ENCODE results near the gene CPNE2. TPM values are rescaled to one million over a fixed set of nuclear protein-coding genes. Genes with fewer than 3 reads are reported as not detected.

CPNE2 gene
- polyA plus RNA-seq, 1 donor (not counting 4 experiments of a cell fraction or from before 2014, with no cell fraction given) = 26.5 TPM

DNA sequence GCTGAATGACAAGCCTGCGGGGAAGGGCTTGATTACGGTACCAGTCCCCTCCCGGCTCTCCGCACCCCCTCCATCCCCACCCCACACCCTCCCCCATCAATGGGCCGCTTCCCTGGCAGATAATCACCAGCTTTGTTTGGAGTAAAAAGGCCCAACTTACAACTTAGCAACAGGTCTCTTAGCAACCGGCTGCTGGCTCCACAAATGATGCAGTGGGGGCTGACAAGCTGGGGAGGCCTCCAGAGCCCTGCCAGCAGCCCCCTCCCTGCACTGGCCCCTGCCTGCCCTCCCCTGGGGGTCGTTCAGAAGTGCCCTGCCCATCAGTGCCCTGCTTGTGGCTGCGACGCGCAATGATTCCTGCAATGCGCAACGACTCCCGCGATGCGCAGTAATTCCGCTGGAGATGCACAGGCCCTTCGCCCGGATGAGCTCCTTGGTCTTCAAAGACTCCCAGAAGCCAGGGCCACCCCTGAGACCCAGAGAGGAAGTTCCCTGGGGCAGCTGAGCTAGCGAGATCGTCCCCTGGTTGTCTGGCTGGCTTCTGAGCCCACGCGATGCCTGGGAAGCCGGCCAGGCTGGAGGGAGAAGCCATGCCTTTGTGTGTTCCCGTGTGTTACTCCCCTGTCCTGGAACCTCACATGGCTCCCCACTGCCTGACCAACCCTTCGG, 23.3 kb downstream of the CPNE2 start:
- Histone ChIP-seq H3K27me3 (ENCODE audit: control insufficient read depth, extremely low read depth, insufficient read depth, low read length) (no peaks in the 10 kb centered on the region), H3K9ac (ENCODE audit: control insufficient read depth, extremely low read depth, insufficient read depth, low read length) (no peak overlapping the region), H3K9me3 (ENCODE audit: control insufficient read depth, low read depth, low read length) (no peaks in the 10 kb centered on the region), H3K4me2 (ENCODE audit: control insufficient read depth, extremely low read depth, insufficient read depth, low read depth, low read length) (no peak overlapping the region), H3K9me1 (ENCODE audit: control insufficient read depth, extremely low read depth, insufficient read depth, low read length) (no peaks in the 10 kb centered on the region), H3K36me3 (ENCODE audit: control insufficient read depth in 2 of 2, extremely low read depth in 1 of 2, insufficient read depth in 2 of 2, low read length in 2 of 2) (no peaks in the 10 kb centered on the region), H3K4me1 (ENCODE audit: control insufficient read depth, extremely low read depth, insufficient read depth, low read length) (no peaks in the 10 kb centered on the region), H3K4me3 (ENCODE audit: control insufficient read depth in 2 of 3, extremely low read depth in 1 of 3, insufficient read depth in 2 of 3, low read depth in 1 of 3, low read length in 3 of 3) (no peak overlapping the region), H4K20me1 (ENCODE audit: control insufficient read depth, extremely low read depth, insufficient read depth, low read length) (no peaks in the 10 kb centered on the region), H2AFZ (ENCODE audit: control insufficient read depth, low read length) (no peak overlapping the region), H3K79me2 (ENCODE audit: control insufficient read depth, insufficient read depth, low read length) (no peaks in the 10 kb centered on the region), H3K27ac (ENCODE audit: control insufficient read depth, insufficient read depth, low read length) (no peak overlapping the region)
- no peak for FAIRE-seq
- DNase-seq (ENCODE audit: low read depth, low spot score) = no peak
- dilution Hi-C loops (cut with MboI; ENCODE audit: extremely low pct_ligation_motif_present, low sequenced_read_pairs) = no loop called here
- TF ChIP-seq CTCF (optimal IDR thresholded peaks at IDR 0.05 in 1 of 3, IDR thresholded peaks at IDR 0.05 in 1 of 3, conservative IDR thresholded peaks at IDR 0.05 in 1 of 3; ENCODE audit: extremely low read depth in 1 of 3, insufficient read depth in 2 of 3, low read length in 3 of 3) (no peak), EZH2 (IDR thresholded peaks at IDR 0.05; ENCODE audit: low read length) (no peak)

DNA sequence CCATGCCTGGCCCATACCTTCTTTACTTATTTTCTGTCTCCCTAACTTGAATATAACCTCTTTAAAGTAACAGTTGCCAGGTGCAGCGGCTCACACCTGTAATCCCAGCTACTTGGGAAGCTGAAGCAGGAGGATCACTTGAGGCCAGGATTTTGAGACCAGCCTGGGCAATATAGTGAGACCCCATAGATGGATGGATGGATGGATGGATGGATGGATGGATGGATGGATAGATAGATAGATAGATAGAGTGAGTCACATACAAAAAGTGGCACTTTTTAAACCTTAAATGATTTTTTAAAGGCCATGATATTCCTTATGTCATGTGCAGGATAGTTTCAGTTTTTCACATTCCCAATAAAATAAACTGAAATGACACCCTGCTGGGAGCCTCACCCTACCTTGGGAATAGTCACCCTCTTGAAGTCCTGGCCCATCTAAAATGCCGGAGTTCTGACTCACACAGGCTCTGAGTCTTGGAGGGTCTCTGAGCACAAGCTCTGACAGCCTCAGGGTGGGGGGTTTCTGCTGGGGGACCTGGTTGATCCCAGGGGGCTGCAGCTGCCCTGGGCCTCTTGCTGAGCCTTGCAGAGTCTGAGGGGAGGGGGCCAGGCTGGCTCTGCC, 26.2 kb downstream of the CPNE2 start:
- H3K4me3 ChIP-seq (ENCODE audit: control insufficient read depth in 2 of 3, extremely low read depth in 1 of 3, insufficient read depth in 2 of 3, low read depth in 1 of 3, low read length in 3 of 3) = no peak overlapping the region
- H3K9me1 ChIP-seq (ENCODE audit: control insufficient read depth, extremely low read depth, insufficient read depth, low read length) = no peaks in the 10 kb centered on the region
- H3K27me3 ChIP-seq (ENCODE audit: control insufficient read depth, extremely low read depth, insufficient read depth, low read length) = no peaks in the 10 kb centered on the region
- DNase-seq (ENCODE audit: low read depth, low spot score) = no peak
- no peak overlapping the region for H3K9ac ChIP-seq (ENCODE audit: control insufficient read depth, extremely low read depth, insufficient read depth, low read length)
- no peaks in the 10 kb centered on the region for H3K9me3 ChIP-seq (ENCODE audit: control insufficient read depth, low read depth, low read length)
- no peaks in the 10 kb centered on the region for H3K79me2 ChIP-seq (ENCODE audit: control insufficient read depth, insufficient read depth, low read length)
- H4K20me1 ChIP-seq (ENCODE audit: control insufficient read depth, extremely low read depth, insufficient read depth, low read length) = no peaks in the 10 kb centered on the region
- dilution Hi-C loops (cut with MboI; ENCODE audit: extremely low pct_ligation_motif_present, low sequenced_read_pairs) = no loop called here
- H3K4me1 ChIP-seq (ENCODE audit: control insufficient read depth, extremely low read depth, insufficient read depth, low read length) = no peaks in the 10 kb centered on the region
- no peak overlapping the region for H3K27ac ChIP-seq (ENCODE audit: control insufficient read depth, insufficient read depth, low read length)
- H2AFZ ChIP-seq (ENCODE audit: control insufficient read depth, low read length) = no peak overlapping the region
- peaks cover 0 to 6% of the 10 kb centered on the region in 2 experiments for H3K36me3 ChIP-seq (ENCODE audit: control insufficient read depth in 2 of 2, extremely low read depth in 1 of 2, insufficient read depth in 2 of 2, low read length in 2 of 2)
- H3K4me2 ChIP-seq (ENCODE audit: control insufficient read depth, extremely low read depth, insufficient read depth, low read depth, low read length) = no peak overlapping the region
- TF ChIP-seq CTCF (optimal IDR thresholded peaks at IDR 0.05 in 1 of 3, IDR thresholded peaks at IDR 0.05 in 1 of 3, conservative IDR thresholded peaks at IDR 0.05 in 1 of 3; ENCODE audit: extremely low read depth in 1 of 3, insufficient read depth in 2 of 3, low read length in 3 of 3) = no peak
- TF ChIP-seq EZH2 (IDR thresholded peaks at IDR 0.05; ENCODE audit: low read length) = no peak
- FAIRE-seq = no peak

Data from keratinocyte (primary cell).